Lung (tissue), 12 donors: ENCODE results near the gene MCHR2. TPM values are rescaled to one million over a fixed set of nuclear protein-coding genes. Genes with fewer than 3 reads are reported as not detected.

Source experiments
- ATAC-seq: fragments of 200-7000 bp; cut with Tn5 transposase; one replicate; pipeline ENCODE4 v1.9.1; 2020; ENCODE audit warnings: moderate number of reproducible peaks; ENCODE audit not compliant: insufficient read depth, low FRiP score
- DNase-seq, 3 donors: peaks; one replicate each; pipeline ENCODE4 v3.0.0-alpha.2; 2013 to 2017
- H3K27ac ChIP-seq, 2 donors: one replicate each; pipeline ENCODE4 v1.5.1; 2013; ENCODE audit warnings: mild to moderate bottlenecking in 2 of 2, moderate library complexity in 2 of 2, control low read depth in 1 of 2, inconsistent platforms in 1 of 2, low read depth in 1 of 2, low read length in 1 of 2
- H3K27me3 ChIP-seq, 3 donors: one replicate each; pipeline ENCODE4 v1.5.1; 2013; ENCODE audit warnings: low read length in 2 of 3; ENCODE audit not compliant: control insufficient read depth in 3 of 3, insufficient read depth in 3 of 3
- H3K36me3 ChIP-seq, 4 donors: one replicate each; pipeline ENCODE4 v1.5.1; 2013; ENCODE audit warnings: low read length in 4 of 4, mild to moderate bottlenecking in 1 of 4, moderate library complexity in 1 of 4; ENCODE audit not compliant: control insufficient read depth in 4 of 4, insufficient read depth in 4 of 4
- H3K4me1 ChIP-seq, 5 donors: one replicate each; pipeline ENCODE4 v1.5.1; 2013; ENCODE audit warnings: low read length in 5 of 5, mild to moderate bottlenecking in 2 of 5, moderate library complexity in 1 of 5; ENCODE audit not compliant: control insufficient read depth in 5 of 5, insufficient read depth in 5 of 5
- H3K4me3 ChIP-seq: one replicate; pipeline ENCODE4 v1.5.1; 2013; ENCODE audit warnings: mild to moderate bottlenecking, control low read depth, moderate library complexity
- H3K9ac ChIP-seq, 2 donors: one replicate each; pipeline ENCODE4 v1.5.1; 2013; ENCODE audit warnings: low read length in 2 of 2, control low read depth in 1 of 2; ENCODE audit not compliant: insufficient read depth in 1 of 2
- H3K9me3 ChIP-seq, 4 donors: one replicate each; pipeline ENCODE4 v1.5.1; 2013; ENCODE audit warnings: low read length in 3 of 4, mild to moderate bottlenecking in 1 of 4, moderate library complexity in 1 of 4; ENCODE audit not compliant: control insufficient read depth in 4 of 4, insufficient read depth in 3 of 4
- WGBS, 2 donors: extraction: QIAGEN DNeasy Blood & Tissue Kit; methylation state at CpG; one replicate each; pipeline ENCODE4 v1.1.7; 2013; 5-methylcytosine and 5-hydroxymethylcytosine counted together
- polyA plus RNA-seq, 2 donors: library from polyadenylated mRNA; stranded (reverse); fragments of 200-250 nt; gene quantifications; one replicate each; pipeline ENCODE4 v1.2.1, GENCODE V29; 2013
- total RNA-seq, 2 donors: library from RNA; depleted of rRNA in 1 of 2; stranded (reverse); fragments of >200 nt in 1 of 2; gene quantifications; one replicate each; pipeline ENCODE4 v1.2.1, GENCODE V29; 2014 to 2021
- TF ChIP-seq, protein P1 (sequence below): IDR thresholded peaks from 2 replicates; pipeline ENCODE4 v1.5.1; 2012; ENCODE audit warnings: mild to moderate bottlenecking; ENCODE audit errors: control extremely low read depth, extremely low read depth
- donor health status: control.
- donor health status: control.
- donor health status: Bipolar disorder and iron deficiency.
- donor health status: healthy.
- donor health status: DM: yes; HTN: yes; CAD: no.

The MCHR2 gene
- total and polyA plus RNA-seq, 4 donors, result not detected

DNA sequence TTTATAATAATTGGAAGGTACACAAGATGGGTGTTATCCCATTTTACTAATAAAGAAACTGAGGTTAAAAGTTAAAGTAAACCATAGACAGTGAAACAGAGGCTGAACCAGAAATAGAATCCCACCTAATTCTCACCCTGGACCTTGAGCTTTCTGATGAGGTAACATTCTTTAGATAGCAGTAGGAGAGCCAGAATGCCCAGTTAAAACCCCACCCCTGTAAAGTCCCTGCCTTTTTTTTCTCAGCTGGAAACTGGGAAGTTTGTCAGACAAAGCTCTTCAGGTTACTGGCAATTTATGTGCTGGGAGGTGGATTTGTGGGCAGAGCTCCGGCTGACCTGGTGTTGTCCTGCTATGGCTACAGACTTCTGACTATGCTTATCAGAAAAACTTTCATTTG is 1.9 kb upstream of the MCHR2 start:
- Histone ChIP-seq H3K27ac (no peak overlapping the region), H3K36me3 (no peaks in the 10 kb centered on the region), H3K4me3 (no peak overlapping the region), H3K9me3 (no peaks in the 10 kb centered on the region), H3K4me1 (no peaks in the 10 kb centered on the region), H3K27me3 (peaks cover 7 to 49% (median 25%) of the 10 kb centered on the region in 3 donors), H3K9ac (no peak overlapping the region)
- TF ChIP-seq, protein P1, sequence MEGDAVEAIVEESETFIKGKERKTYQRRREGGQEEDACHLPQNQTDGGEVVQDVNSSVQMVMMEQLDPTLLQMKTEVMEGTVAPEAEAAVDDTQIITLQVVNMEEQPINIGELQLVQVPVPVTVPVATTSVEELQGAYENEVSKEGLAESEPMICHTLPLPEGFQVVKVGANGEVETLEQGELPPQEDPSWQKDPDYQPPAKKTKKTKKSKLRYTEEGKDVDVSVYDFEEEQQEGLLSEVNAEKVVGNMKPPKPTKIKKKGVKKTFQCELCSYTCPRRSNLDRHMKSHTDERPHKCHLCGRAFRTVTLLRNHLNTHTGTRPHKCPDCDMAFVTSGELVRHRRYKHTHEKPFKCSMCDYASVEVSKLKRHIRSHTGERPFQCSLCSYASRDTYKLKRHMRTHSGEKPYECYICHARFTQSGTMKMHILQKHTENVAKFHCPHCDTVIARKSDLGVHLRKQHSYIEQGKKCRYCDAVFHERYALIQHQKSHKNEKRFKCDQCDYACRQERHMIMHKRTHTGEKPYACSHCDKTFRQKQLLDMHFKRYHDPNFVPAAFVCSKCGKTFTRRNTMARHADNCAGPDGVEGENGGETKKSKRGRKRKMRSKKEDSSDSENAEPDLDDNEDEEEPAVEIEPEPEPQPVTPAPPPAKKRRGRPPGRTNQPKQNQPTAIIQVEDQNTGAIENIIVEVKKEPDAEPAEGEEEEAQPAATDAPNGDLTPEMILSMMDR, result no peak
- DNase-seq, result no peak
- 78 to 79% methylated on average over 1 of the region's 1 CpG for WGBS, 2 donors
- no peak for ATAC-seq

DNA sequence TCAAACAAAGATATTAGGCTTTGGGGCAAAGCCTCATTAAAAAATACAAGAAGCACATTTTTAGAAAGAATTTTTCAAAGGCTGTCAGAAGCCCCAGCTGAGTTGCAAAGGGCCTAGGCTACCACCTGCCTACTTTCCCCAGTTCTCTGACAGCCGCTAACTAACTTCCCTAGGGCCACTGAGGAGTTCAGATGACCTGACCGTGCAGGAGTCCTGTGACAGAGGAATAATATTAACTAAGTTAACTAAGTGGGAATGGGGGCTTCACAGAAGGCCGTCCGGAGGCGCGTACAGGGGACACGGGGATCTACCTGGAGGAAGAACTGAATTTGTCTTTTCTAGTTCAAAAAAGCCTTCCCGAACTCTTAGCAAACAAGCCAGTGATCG is 884 bp downstream of the MCHR2 start:
- WGBS, 2 donors, result 25 to 31% methylated on average over 9 of the region's 9 CpGs
- H3K27ac ChIP-seq, result no peak overlapping the region

DNA sequence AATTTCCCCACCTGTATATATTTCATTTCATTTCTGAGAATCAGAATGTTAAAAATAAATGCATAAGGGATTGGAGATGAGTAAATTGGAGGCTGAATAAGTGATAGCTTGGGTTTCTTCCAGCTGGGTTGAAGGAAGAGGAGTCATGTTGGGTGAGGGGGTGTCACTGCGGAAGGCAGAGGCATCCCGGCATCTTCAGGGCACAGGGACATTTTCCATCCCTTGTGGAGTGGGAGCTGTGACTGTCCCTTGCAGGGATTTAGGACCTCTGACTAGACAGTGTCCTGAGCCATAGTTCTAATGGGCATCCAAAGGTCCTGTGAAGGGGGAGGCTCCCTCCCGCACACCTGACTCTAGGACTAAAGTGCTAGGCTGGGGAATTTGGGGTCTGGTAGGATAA is 2.1 kb downstream of the MCHR2 start:
- ATAC-seq (no peak), DNase-seq (no peak)
- TF ChIP-seq, protein P1, result no peak
- H3K9ac ChIP-seq, result no peak overlapping the region
- H3K36me3 ChIP-seq, result no peaks in the 10 kb centered on the region
- no peak overlapping the region for H3K4me3 ChIP-seq
- no peak overlapping the region for H3K27ac ChIP-seq
- H3K4me1 ChIP-seq, result no peaks in the 10 kb centered on the region
- H3K9me3 ChIP-seq, result no peaks in the 10 kb centered on the region
- H3K27me3 ChIP-seq, result peaks cover 7 to 45% (median 25%) of the 10 kb centered on the region in 3 donors
- 79 to 93% methylated on average over 3 of the region's 3 CpGs for WGBS, 2 donors

More for the DNA sequence above, 884 bp downstream of the MCHR2 start:
- H3K4me3 ChIP-seq, result no peak overlapping the region
- no peak overlapping the region for H3K9ac ChIP-seq
- ATAC-seq (no peak), DNase-seq (no peak)
- no peaks in the 10 kb centered on the region for H3K9me3 ChIP-seq
- TF ChIP-seq, protein P1, result no peak
- no peaks in the 10 kb centered on the region for H3K4me1 ChIP-seq
- H3K27me3 ChIP-seq, result peaks cover 7 to 47% (median 25%) of the 10 kb centered on the region in 3 donors
- no peaks in the 10 kb centered on the region for H3K36me3 ChIP-seq

DNA sequence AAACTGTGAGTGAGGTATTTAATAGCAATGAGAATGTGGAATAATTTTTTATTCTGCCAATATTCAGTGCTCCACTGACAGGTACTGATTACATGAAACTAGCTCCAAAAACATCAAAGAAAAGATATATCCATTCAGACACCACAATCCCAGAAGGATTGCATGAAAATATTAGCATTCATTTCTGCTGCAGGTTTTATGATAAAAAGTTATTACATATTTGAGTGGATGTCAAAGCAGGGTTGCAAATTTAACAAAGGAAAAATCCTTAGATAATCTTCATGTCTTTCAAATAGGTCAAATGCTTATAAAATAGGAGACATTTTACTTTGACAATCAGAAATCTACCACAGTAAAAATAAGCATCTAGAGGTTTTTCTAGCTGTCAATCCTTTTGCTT is 13.3 kb downstream of the MCHR2 start:
- Histone ChIP-seq H3K27ac (no peak overlapping the region), H3K9me3 (peaks cover 0 to 6% (median 0%) of the 10 kb centered on the region in 4 donors), H3K4me3 (no peak overlapping the region), H3K9ac (no peak overlapping the region), H3K36me3 (no peaks in the 10 kb centered on the region), H3K4me1 (no peaks in the 10 kb centered on the region), H3K27me3 (no peaks in the 10 kb centered on the region)
- no peak for DNase-seq
- TF ChIP-seq, protein P1, result no peak
- no peak for ATAC-seq
